A204.1 (cell line): ENCODE data around the gene PPFIA1.

Experiments used
- FAIRE-seq: peaks from 2 replicates; lab custom pipeline; 2012; peaks lifted over from hg19 to GRCh38; lab: Jason Lieb, UNC

The PPFIA1 gene

DNA sequence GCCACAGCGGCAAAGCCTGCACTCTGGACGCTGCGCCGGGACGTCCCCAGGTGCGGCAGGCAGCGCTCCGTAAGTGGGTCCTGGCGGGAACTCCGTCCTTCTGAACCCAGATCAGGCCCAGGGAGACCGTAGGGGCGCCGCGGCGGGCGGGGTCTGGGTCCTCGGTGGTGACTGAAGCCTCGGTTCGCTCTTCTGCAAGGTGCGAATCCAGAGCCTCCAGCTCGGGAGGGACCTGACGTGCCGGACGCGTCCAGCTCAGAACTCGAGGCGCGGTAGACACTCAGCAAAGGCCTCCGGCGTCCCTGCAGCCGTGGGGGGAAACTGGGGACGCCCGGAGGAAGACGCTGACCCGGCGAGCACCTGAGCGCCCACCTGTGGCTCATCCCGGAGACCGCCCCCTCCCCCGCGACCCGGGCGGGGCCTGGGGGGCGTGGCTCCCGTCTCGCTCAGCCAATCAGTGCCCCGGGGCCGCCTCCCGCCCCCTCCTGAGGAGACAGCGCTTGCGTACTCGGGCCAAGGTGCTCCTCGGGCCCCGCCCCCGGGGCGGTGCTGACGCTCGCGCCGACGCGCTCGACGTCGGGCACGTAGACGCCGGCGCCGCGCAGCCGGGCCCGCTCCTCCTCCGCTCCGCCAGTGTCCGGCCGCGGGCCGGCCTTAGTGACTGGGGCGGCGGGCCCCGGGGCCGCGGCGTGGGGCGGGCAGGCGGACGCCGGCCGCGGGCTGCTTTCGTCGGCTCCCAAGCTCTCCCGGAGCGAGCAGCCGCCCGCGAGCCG, at the start of gene PPFIA1:
Gene PPFIA1 (plus strand): TSS at position 587 of the 773 bp plus-strand sequence. CDS start 1,483 bp downstream, outside the sequence.
- FAIRE-seq, result no peak

GRCh38 chr11:70220920-70221319, 49.6 kb upstream of the PPFIA1 start:
- no peak for FAIRE-seq

- no peak for FAIRE-seq
Observed at GRCh38 chr11:70225681-70226177, 44.8 kb upstream of the PPFIA1 start.

- FAIRE-seq, result no peak
Observed at GRCh38 chr11:70226183-70226582, 44.3 kb upstream of the PPFIA1 start.

DNA sequence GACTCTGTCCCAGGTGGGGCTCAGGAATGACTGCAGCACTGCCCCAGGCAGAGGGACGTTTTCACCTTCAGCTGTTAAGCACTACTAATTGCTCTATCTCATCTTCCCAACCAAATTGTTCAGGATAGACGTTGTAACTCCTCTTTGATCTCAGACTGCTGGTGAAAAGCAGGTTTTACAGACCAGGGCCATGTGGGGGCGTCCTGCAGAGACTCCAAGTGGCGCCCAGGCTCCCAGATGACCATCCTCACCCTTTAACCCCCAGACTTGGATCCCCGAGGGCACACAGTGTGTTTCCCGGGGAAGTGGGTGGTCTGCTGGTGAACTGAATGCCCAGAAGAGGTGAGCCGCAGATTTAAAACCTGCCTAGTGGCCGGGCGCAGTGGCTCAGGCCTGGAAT, 43.5 kb upstream of the PPFIA1 start:
- no peak for FAIRE-seq

DNA sequence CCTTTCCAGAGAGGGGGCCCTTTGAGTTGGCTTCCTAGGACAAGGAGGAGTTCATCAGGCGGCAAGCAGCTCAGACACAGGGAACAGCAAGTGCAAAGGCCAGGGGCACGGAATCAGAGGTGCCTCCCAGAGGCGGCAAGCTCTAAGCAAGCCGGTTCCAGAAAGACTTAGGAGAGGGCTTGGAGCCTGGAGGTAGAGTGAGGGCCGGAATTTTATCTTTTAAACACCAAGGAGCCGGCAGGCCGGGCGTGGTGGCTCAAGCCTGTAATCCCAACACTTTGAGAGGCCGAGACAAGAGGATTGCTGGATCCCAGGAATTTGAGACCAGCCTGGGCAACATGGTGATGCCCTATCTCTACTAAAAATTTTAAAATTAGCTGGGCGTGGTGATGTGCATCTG, 40.8 kb upstream of the PPFIA1 start:
- FAIRE-seq, result no peak

- no peak for FAIRE-seq
Observed at GRCh38 chr11:70230151-70230839, 40.2 kb upstream of the PPFIA1 start.

DNA sequence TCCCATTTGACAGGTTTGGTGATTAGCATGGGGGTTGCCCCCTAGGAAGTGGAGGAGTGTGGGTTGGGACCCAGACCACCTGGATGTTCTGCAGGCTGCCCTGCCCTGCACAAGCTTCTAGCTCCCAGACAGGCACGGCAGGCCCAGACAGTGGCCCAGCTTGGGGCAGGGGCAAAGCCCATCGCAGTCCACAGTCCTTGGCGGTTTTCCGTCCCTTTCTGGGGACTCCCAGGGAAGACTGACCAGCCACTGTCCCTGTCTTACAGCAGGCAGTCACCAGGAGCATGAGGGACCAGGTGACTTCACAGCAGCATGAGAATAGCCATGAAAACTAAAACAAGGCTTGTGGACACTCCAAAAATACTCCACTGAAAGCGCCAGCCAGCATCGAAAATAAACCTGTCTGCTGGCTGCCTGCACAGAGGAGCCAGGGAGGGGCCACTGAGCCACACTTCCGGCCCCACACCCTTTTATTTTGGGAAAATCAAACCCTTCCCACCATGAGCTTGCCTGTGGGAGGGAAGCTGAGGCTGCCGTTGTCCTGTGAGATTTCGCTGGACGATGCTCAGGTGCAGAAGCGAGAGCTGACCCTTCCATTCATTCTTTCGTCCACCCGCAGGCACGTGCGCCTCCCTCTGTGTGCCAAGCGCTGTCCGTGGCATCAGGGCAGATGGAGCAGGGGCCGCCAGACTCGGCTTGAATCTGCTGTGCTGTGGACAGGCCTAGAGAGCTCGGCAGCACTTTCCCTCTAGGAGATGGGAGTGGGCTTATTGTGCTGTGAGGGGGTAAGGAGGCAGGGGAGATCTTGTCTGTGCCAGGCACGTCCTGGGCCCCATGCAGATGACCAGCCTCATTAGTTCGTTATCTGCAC, 39.4 kb upstream of the PPFIA1 start:
- no peak for FAIRE-seq

DNA sequence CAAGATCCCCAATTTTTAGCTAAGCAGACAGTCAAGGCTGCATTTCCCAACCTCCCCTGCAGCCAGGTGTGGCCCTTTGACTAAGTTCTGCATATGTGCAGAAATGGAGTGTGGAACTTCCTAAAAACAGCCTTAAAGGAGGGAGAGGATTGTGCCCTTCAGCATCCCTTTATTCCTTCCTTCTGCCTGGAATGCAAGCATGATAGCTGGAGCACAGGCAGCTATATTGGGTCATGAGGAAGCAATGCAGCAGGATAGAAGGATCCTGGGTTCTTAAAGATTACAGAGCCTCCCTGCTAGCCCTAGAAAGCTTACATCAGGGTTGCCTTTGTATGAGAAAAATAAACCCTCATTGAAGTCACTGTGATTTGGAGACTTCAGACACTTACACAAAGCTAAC, 37.5 kb upstream of the PPFIA1 start:
- FAIRE-seq, result no peak

- no peak for FAIRE-seq
Observed at GRCh38 chr11:70233511-70233934, 37.0 kb upstream of the PPFIA1 start.

GRCh38 chr11:70233962-70234361, 36.5 kb upstream of the PPFIA1 start:
- FAIRE-seq, result no peak

- no peak for FAIRE-seq
Observed at GRCh38 chr11:70240337-70240736, 30.2 kb upstream of the PPFIA1 start.

DNA sequence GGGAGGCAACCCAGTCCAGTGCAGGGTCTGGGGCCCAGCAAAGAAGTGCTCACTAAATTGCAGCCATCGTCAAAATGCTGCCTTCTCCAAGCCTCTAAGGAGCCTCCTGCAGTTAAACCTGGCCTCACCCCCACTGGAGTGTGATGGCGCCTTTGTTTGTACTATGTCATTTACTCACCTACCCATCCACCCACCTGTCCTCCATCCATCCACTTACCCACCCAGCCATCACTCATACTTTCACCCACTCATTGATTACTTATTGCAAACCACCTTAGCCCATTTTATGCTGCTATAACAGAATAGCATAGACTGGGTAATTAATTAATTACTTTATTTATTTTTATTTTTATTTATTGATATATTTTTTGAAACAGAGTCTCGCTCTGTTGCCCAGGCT, 28.8 kb upstream of the PPFIA1 start:
- no peak for FAIRE-seq

- FAIRE-seq, result no peak
Observed at GRCh38 chr11:70242885-70243284, 27.6 kb upstream of the PPFIA1 start.

- FAIRE-seq, result no peak
Observed at GRCh38 chr11:70243912-70244652, 26.4 kb upstream of the PPFIA1 start.

DNA sequence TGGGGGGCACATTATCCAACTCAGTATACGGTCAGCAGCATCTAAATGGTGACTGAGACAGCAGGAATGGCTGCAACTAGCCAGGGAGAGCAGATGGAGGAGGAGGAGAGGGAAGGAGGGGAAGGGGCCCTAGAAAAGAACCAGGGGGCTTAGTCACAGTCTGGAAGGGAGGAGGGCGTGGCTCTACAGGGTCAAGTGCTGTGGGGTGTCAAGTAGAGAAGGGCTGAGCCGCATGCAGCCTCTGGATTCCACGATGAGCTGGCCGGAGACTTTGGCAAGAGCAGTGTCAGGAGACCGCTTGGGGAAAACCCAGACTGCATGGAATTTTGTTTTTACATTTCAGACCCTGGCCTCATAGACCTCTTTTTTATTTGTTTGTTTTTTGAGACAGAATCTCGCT, 25.8 kb upstream of the PPFIA1 start:
- no peak for FAIRE-seq

- FAIRE-seq, result no peak
Observed at GRCh38 chr11:70246196-70246595, 24.3 kb upstream of the PPFIA1 start.

- no peak for FAIRE-seq
Observed at GRCh38 chr11:70247042-70247709, 23.3 kb upstream of the PPFIA1 start.

DNA sequence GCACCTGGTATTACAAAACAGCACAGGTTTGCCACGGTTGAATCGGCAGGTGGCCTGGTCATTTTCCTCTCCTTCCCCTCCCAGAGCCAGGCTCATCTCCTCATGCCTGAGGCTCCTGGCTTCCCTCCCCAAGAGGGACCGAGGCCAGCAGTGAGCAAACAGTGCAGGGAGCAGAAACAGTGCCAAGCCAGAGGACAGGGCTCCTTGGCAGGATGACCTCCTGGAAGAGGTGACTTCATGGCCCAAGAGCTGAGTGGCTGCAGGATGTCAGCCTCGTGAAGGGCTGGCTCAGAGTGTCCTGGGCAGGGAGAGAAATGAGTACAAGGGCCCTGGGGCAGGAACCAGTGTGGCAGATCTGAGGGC, 22.8 kb upstream of the PPFIA1 start:
- no peak for FAIRE-seq

DNA sequence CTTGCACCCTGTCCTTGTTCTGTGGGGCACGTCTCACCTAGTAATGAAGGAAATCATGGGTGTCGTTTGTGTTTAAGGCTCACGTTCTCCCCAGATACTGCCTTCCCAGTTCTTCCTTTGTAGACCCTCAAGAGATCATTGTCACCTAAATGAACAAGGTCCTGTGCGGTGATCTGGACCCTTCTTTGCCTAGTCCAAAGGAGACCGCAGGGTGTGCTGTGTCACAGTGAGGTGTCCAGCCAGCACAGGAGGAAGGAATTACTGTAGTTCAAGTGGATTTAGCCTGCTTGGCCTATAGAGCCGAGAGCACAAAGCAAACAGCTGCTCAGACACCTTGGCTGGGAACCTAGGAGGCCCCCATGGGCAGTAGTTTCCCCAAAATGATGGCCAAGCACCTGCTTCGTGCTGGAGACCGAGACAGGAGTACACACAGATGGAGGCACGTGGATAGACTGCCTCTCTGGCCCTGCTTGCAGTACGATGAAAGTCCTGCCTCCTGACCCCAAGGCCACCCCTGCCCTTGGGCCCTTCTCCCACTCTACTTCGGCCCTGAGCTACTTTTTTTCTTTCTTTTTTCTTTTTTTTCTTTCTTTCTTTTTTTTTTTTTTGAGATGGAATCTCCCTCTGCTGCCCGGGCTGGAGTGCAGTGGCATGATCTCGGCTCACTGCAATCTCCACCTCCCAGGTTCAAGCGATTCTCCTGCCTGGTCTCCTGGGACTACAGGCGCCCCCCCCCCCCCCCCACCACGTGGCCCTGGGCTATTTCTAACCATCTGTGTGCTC, 19.4 kb upstream of the PPFIA1 start:
- no peak for FAIRE-seq
